Stimulated activated naive CD8-positive, alpha-beta T cell treated with anti-CD3 and anti-CD28 coated beads, Interleukin-15, Interleukin-2, amounts not matched to agents 100 ng/mL and 50 ng/mL, for 24 hours (primary cell): ENCODE results near the gene SLC39A11.
"Not testable (repeated sequence)": the region's sequence is repeated elsewhere in the genome, so short reads cannot be mapped to it uniquely, and the experiment has no call there.

Experiments
- H3K27ac Mint-ChIP-seq: one replicate; pipeline ENCODE4 v1.8.0; 2021; ENCODE audit warnings: mild to moderate bottlenecking, mixed read lengths
- H3K27me3 Mint-ChIP-seq: one replicate; pipeline ENCODE4 v1.8.0; 2021; ENCODE audit warnings: mixed read lengths
- H3K36me3 Mint-ChIP-seq: one replicate; pipeline ENCODE4 v1.8.0; 2021; ENCODE audit warnings: low read depth, mixed read lengths
- H3K4me1 Mint-ChIP-seq: one replicate; pipeline ENCODE4 v1.8.0; 2021; ENCODE audit warnings: low read depth, mixed read lengths
- H3K4me3 Mint-ChIP-seq: one replicate; pipeline ENCODE4 v1.8.0; 2021; ENCODE audit warnings: mild to moderate bottlenecking, mixed read lengths
- H3K9me3 Mint-ChIP-seq: one replicate; pipeline ENCODE4 v1.8.0; 2021; ENCODE audit warnings: mixed read lengths

SLC39A11 gene

DNA sequence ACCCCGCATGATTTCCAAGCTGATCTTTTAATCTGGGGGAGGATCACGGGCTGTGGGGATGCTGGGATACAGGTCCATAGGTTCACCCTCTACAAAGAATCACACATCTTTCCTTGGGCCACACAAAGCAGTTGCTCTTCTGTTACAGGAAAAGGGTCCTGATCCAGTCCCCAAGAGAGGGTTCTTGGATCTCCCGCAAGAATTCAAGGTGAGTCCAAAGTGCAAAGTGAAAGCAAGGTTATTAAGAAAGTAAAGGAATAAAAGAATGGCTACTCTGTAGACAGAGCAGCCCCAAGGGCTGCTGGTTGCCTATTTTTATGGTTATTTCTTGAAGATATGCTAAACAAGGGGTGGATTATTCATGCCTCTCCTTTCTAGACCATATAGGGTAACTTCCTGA lies 453.6 kb downstream of the SLC39A11 start:
- not testable (repeated sequence) for H3K27me3 Mint-ChIP-seq, H3K9me3 Mint-ChIP-seq, H3K4me1 Mint-ChIP-seq, H3K36me3 Mint-ChIP-seq, H3K27ac Mint-ChIP-seq, H3K4me3 Mint-ChIP-seq

DNA sequence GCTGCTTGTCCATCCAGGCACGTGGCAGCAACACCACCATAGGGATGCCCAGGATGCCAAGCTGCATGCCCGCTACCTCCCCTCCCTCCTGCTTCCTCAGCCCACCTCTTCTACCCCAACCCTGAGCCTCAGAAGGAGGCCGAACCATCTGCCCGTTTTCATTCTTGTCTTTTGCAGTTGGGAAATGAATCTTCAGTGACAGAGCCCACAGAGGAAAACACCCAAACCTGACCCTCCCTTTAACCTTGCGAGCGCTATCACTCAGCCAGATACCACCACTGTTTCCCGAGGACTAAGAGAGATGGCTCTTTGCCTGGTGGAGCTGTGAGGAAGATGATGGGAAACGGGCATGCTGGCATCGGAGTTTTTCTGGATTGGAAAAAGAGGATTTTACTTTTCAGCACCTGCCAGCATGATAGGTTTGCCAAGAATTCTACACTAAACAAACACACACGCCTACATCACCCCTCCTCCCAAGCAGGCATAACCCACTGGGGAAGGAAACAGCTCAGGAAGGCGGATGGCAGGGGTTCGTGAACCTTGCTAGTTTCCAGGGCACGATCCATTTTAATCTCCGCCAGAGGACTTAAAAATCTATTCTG lies 457.4 kb downstream of the SLC39A11 start:
- Mint-ChIP-seq H3K4me3 (no peak overlapping the region), H3K36me3 (no peaks in the 10 kb centered on the region), H3K4me1 (peaks cover 5% of the 10 kb centered on the region), H3K9me3 (no peaks in the 10 kb centered on the region), H3K27ac (no peak overlapping the region), H3K27me3 (no peaks in the 10 kb centered on the region)

DNA sequence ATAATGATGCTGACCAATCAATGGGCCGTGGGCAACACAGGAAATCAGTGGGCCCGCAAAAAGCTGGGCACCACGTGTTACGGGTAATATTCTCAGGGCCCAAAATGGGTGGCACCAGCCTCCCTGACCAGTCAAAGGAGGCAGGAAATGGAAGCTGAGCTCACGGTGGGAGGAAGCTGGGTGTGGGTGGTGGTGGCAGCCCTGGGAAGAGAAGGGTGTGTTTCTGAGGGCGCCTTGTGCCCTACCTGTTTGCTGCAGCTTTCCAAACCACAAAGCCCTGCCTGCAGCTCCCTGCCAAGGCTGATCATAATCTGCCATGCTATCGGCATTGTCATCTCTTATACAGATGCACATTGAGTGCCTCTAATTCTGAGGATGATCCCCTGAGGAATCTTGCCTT lies 457.9 kb downstream of the SLC39A11 start:
- H3K27me3 Mint-ChIP-seq, result no peaks in the 10 kb centered on the region
- H3K27ac Mint-ChIP-seq, result no peak overlapping the region
- H3K4me1 Mint-ChIP-seq, result peaks cover 5% of the 10 kb centered on the region
- H3K36me3 Mint-ChIP-seq, result no peaks in the 10 kb centered on the region
- no peaks in the 10 kb centered on the region for H3K9me3 Mint-ChIP-seq
- H3K4me3 Mint-ChIP-seq, result no peak overlapping the region

DNA sequence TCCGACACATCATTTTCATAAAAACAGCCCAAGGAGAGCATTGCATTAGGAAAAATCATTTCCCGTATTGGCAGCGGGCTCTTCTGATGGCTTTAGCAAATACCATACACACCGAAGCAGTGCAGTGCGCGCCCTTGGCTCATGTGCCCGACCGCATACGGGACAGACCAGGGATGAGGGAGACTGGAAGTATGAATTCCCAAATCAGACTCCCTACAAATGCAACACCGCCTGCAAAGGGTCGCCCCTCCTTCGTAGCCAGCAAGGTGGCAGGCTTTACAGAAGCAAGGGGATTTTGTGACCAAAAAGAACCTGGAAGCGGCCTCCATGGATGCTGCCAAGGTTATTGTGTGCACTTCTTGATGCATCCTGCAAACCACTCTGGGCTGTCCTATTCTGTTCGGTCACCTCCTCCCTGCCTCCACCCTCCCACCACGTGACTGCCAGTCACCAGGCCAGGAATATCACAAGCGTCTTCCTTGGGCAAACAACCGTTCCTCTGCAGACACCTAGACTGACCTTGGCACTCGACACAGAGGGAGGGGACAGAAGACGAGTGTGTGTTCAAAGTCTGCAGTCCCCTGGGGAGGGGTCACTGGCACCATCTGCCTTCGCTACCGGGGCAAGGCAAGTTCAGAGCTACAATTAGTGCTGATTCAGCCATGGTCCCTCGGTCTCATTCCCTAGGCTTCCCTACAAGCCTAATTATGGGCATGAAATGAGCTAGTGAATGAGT lies 460.4 kb downstream of the SLC39A11 start:
- H3K4me1 Mint-ChIP-seq, result peaks cover 5% of the 10 kb centered on the region
- H3K36me3 Mint-ChIP-seq, result no peaks in the 10 kb centered on the region
- no peak overlapping the region for H3K27ac Mint-ChIP-seq
- H3K4me3 Mint-ChIP-seq, result no peak overlapping the region
- H3K9me3 Mint-ChIP-seq, result no peaks in the 10 kb centered on the region
- peaks cover 3% of the 10 kb centered on the region for H3K27me3 Mint-ChIP-seq

DNA sequence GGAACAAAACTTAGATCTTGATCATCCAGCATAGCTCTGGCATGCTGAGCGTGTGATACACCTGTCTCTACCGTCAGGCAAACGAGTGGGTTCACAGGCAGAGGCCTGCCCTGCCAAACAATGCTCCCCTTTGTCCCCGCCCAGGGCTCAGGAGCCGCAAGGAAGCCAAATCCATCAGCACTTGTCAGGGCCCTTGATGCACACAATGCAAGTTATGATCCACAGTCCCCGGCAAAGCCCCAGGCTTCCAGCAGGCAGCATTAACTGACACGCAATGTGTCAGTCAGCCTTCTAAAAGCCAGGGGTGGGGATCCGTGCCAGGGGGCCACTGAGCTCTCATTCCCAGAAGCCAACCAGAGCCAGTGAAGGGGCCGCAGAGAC lies 460.9 kb downstream of the SLC39A11 start:
- H3K36me3 Mint-ChIP-seq, result no peaks in the 10 kb centered on the region
- H3K4me3 Mint-ChIP-seq, result no peak overlapping the region

DNA sequence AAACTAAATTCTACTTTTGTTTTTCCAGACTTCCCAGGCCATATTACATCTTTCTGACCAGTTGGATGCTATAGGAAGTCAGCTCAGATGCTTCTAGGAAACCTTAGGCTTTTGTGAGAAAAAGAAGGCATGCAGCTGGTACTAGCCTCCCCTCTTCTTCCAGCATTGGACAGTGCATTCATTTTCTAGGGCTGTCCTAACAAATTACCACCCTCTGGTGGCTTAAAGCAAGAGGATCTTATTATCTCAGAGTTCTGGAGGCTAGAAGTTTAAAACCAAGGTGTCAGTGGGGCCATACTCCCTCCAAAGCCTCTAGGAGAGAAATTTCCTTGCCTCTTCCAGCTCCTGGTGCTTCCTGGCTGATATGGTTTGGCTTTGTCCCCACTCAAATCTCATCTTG lies 467.8 kb downstream of the SLC39A11 start:
- Mint-ChIP-seq H3K4me3 (no peak overlapping the region), H3K4me1 (no peaks in the 10 kb centered on the region), H3K27ac (no peak overlapping the region), H3K27me3 (peaks cover 49% of the 10 kb centered on the region), H3K36me3 (peaks cover 4% of the 10 kb centered on the region), H3K9me3 (peaks cover 11% of the 10 kb centered on the region)

More for the DNA sequence above, 460.9 kb downstream of the SLC39A11 start:
- no peak overlapping the region for H3K27ac Mint-ChIP-seq
- peaks cover 5% of the 10 kb centered on the region for H3K4me1 Mint-ChIP-seq
- peaks cover 3% of the 10 kb centered on the region for H3K27me3 Mint-ChIP-seq
- H3K9me3 Mint-ChIP-seq, result no peaks in the 10 kb centered on the region

DNA sequence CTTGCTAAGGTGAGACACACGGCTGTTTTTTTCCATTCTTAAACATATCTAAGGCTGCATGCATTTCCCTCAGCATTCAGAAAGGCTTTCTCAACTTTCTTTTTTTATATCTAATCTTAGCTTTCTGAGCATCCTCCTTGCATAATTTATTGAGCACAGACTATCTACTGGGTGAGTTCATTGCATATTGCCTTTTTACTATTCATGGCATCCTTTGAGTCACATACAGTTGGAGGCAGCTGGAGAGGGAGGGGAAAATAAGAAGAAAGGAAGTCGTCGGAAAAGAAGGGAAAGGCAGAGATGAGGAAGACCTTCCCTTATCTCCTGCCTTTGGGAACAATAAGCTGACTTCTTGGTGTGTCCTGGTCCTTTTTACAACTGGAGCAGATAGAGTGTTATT lies 468.3 kb downstream of the SLC39A11 start:
- Mint-ChIP-seq H3K4me1 (no peaks in the 10 kb centered on the region), H3K36me3 (peaks cover 4% of the 10 kb centered on the region), H3K27ac (no peak overlapping the region), H3K27me3 (peaks cover 53% of the 10 kb centered on the region), H3K4me3 (no peak overlapping the region), H3K9me3 (peaks cover 11% of the 10 kb centered on the region)

DNA sequence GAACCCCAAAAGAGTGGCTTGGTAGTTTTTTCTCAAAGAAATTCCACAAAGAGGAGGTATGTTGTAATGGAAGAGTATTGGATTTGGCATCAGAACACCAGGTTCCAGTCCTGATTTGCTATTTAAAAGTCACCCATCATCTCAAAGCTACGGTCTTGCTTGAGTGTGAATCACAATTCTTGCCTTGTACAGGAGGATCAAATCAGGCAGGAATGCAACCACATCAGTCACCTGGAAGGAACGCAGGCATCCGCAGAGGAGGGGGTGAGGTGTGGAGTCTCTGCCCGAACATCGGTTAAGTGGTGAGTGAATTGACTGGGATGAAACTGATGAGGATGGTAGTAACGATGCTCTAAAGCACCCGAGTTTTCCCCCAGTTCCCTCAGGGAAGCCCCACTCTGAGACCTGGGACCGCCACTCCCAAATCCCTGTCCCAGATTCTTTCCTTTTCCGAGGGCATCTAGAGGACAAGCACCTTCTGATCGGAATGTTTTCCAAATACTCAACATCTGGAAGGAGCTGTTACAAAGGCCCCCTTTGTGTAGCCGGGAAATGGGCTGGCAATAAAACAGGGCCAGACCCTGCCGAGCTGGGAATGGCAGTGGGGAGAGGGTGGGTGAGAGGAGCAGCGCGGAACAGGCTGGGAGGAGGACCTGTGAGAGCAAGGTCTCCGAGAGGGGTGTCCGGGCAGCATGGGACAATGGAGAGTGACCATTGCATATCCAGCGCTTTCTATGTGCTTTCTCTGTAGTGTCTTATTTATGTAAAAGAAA lies 469.6 kb downstream of the SLC39A11 start:
- Mint-ChIP-seq H3K27me3 (peaks cover 62% of the 10 kb centered on the region), H3K27ac (no peak overlapping the region), H3K4me3 (no peak overlapping the region), H3K4me1 (peaks cover 8% of the 10 kb centered on the region), H3K9me3 (peaks cover 11% of the 10 kb centered on the region), H3K36me3 (peaks cover 4% of the 10 kb centered on the region)

DNA sequence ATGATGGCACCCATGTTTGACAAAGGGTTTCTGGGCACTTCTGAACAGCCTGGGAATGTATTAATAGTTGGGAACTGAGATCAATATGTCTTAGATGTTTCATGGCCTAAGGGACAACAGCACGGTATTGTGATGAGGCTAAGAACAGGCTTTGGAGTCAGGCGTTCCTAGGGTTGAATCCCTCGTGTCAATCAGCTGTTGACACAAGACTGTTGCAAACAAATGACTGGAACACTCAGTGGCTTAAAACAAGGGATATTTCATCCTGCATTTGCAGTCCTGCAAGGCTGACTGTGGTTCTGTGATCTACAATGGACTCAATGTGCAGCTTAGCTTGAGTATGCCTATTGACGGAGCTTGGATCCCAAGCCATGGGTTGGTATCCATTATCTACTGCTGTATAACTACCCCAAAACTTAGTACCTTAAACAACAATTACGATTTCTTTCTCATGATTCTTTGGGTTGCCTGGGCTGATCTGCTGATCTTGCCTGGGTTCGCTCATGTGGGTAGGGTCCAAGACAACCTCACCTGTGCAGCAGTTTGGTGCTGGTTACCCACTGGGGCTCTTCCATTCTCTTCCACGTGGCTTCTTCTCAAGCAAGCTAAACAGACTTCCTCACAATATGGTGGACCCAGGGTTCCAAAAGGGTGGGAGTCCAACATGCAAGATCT lies 472.4 kb downstream of the SLC39A11 start:
- Mint-ChIP-seq H3K4me1 (peaks cover 15% of the 10 kb centered on the region), H3K9me3 (peaks cover 2% of the 10 kb centered on the region), H3K27me3 (peaks cover 65% of the 10 kb centered on the region), H3K36me3 (peaks cover 2% of the 10 kb centered on the region), H3K4me3 (no peak overlapping the region), H3K27ac (no peak overlapping the region)

DNA sequence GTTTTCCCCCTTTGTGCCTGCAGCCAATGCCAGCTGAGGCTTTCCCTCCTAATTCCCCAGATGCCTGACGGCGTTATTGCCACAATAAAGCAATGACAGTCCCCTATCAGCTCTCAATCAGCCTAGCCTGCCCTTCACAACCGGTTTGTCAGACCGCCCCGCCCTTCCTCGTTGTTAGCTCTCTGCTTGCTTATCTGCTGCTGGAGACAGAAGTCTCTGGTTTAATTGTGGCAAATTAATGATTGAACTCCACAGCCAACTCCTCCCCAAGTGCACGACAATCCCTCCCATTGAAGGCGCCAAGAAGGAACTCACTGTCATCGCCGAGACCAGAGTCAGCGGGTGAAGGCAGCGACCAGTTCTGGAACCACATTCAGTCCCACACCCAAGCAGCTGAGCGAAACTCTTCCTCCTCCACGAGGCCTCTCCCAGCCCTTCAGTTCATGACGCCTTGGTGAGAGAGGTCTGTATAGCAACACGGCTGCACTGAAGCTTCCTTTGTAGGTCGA lies 474.4 kb downstream of the SLC39A11 start:
- peaks cover 15% of the 10 kb centered on the region for H3K4me1 Mint-ChIP-seq
- H3K9me3 Mint-ChIP-seq, result no peaks in the 10 kb centered on the region
- peaks cover 72% of the 10 kb centered on the region for H3K27me3 Mint-ChIP-seq
- H3K27ac Mint-ChIP-seq, result no peak overlapping the region
- H3K4me3 Mint-ChIP-seq, result peak overlapping the region; percentile 60
- H3K36me3 Mint-ChIP-seq, result no peaks in the 10 kb centered on the region

DNA sequence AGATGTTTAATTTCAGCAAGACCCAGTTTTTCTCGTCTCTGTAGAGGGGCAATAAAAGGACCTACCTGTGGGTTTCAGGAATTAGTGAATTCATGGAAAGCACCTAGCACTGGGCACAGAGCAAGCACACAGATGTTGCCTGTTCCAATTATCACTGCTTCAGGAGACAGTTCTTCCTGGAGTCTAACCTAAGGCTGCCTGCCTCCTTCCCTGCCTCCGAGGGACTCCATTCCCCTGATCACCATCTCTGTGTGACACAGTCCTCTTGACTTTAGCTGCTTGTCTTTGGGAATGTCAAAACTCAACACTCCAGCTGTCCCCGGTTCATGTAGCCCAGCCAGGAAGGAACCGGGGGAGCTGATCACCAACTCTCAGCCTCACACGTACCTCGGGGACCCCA lies 474.9 kb downstream of the SLC39A11 start:
- no peak overlapping the region for H3K4me3 Mint-ChIP-seq

DNA sequence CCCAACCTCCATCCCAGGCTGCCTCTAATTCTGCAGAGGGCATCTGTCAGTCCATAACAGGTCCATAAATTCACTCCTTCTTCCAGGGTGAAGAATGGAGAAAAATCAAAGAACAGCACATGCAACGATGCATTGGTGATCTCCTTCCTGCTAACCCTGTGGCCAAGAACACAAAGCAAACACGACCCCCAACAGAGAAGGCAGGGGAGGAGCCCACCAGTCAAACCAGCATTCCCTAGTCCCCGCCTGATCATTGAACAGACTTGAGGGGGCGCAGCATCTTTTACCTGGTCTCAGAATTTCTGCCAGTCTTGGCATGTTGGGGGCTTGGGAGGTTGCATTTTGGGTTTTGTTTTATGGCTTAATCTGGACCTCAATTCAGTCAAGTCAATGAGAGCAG lies 476.0 kb downstream of the SLC39A11 start:
- Mint-ChIP-seq H3K27me3 (peaks cover 70% of the 10 kb centered on the region), H3K4me1 (peaks cover 15% of the 10 kb centered on the region), H3K9me3 (no peaks in the 10 kb centered on the region), H3K4me3 (no peak overlapping the region), H3K27ac (no peak overlapping the region), H3K36me3 (no peaks in the 10 kb centered on the region)

More for the DNA sequence above, 474.9 kb downstream of the SLC39A11 start:
- Mint-ChIP-seq H3K27ac (no peak overlapping the region), H3K9me3 (no peaks in the 10 kb centered on the region), H3K36me3 (no peaks in the 10 kb centered on the region), H3K27me3 (peaks cover 71% of the 10 kb centered on the region), H3K4me1 (peaks cover 15% of the 10 kb centered on the region)

DNA sequence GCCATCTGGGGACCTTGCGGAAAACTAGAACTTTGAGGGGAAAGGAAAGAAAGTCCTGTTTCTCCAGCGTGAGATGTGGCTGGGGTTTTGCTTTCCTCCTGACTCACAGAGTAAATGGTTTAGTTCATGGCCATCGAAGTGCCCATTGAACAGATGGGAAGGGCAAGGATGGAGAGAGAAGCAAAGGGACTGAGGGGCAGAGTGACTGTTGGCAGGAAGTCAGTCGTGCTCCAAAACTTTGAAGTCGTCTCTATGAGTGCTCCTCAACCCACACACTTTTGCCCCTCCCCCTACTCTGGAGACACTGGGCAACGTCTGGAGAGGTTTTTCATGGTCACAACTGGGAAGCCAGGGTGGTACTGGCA lies 476.9 kb downstream of the SLC39A11 start:
- H3K36me3 Mint-ChIP-seq, result no peaks in the 10 kb centered on the region
- H3K27ac Mint-ChIP-seq, result no peak overlapping the region
- peaks cover 69% of the 10 kb centered on the region for H3K27me3 Mint-ChIP-seq
- H3K9me3 Mint-ChIP-seq, result no peaks in the 10 kb centered on the region
- H3K4me1 Mint-ChIP-seq, result peaks cover 15% of the 10 kb centered on the region
- H3K4me3 Mint-ChIP-seq, result no peak overlapping the region

DNA sequence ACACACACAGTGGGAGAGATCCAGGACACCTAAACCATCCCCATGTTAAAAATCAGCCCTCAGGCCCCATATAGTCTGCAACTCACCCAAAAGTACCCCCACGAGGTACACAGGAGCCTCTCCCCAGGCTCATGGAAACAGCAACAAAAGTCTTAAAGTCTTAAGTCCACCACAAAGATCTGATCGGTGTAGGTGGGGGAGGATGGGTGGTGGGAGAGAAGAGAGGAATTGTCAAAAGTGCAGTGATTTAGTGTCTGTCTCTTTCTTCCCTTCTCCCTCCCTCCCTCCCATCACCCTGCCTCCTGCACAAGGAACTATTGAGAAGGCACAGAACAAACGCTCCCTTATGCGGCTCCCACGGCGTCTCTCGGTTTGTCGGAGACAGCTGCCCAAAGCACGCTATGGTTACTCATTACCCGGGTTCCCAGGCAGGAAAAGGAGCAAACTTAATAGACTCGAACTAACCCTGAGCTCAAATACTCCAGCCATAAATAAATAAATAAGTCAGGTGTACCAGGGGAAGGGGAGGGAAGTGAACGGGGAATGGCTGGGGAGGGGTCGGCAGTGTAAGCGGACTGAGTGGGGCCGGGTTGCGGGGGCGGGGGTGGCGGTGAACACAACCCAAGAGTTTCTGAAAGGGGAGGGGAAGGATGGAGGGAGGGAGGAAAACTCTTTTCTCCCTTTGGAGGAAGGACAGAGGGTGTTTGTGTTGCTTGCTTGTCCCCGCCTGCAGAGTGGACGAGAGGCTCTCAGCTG lies 477.4 kb downstream of the SLC39A11 start:
- no peaks in the 10 kb centered on the region for H3K9me3 Mint-ChIP-seq
- H3K4me1 Mint-ChIP-seq, result peaks cover 15% of the 10 kb centered on the region
- H3K4me3 Mint-ChIP-seq, result no peak overlapping the region
- H3K27ac Mint-ChIP-seq, result no peak overlapping the region
- H3K27me3 Mint-ChIP-seq, result peaks cover 64% of the 10 kb centered on the region
- no peaks in the 10 kb centered on the region for H3K36me3 Mint-ChIP-seq
